ENCODE measurements around the gene YKT6.
"Not testable (repeated sequence)": the region's sequence is repeated elsewhere in the genome, so short reads cannot be mapped to it uniquely, and the experiment has no call there.

The YKT6 gene

DNA sequence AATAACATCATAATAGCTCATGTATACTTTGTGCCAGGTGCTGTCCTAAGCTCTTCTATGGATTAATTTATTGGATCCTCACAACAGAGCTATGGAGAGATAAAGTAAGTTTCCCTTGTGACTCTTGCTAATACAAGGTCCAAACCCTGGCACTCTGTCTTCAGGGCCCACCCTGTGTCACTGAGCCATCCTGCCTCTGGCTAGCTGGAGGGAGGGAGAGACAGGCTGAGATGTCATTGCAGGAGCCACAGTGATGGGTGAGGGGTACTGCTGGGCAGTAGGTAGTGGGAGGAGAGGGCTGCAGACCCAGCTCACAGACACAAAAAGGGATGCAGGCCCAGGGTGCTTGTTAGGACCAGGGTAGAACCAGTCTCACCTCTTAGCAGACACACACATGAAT, 28.4 kb upstream of the YKT6 start:
- no peak for DNase-seq (ENCODE audit: low read depth)

DNA sequence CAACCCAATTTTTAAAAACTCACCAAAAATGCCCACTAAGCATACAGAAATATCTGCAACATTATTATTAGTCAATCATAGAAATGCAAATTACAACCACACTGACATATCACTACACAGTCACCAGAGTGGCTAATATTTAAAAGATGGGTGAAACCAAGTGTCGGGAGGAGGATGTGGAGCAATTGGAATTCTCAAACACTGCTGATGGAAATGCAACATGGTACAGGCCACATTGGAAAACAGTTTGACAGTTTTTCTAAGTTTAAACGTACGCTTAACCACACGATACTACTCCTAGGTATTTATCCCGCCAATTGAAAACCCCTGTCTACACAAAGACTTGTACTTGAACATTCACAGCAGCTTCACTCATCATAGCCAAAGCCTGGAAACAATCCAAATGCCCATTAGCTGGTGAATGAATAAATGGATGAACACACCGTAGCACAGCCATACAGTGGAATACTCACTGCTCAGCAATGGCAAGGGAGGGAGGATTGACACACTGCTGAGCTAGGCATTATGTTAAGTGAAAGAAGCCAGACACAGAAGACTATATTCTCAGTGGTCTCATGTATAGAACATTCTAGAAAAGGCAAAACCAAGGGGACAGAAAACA, 27.9 kb upstream of the YKT6 start:
- no peak for DNase-seq (ENCODE audit: low read depth)

DNA sequence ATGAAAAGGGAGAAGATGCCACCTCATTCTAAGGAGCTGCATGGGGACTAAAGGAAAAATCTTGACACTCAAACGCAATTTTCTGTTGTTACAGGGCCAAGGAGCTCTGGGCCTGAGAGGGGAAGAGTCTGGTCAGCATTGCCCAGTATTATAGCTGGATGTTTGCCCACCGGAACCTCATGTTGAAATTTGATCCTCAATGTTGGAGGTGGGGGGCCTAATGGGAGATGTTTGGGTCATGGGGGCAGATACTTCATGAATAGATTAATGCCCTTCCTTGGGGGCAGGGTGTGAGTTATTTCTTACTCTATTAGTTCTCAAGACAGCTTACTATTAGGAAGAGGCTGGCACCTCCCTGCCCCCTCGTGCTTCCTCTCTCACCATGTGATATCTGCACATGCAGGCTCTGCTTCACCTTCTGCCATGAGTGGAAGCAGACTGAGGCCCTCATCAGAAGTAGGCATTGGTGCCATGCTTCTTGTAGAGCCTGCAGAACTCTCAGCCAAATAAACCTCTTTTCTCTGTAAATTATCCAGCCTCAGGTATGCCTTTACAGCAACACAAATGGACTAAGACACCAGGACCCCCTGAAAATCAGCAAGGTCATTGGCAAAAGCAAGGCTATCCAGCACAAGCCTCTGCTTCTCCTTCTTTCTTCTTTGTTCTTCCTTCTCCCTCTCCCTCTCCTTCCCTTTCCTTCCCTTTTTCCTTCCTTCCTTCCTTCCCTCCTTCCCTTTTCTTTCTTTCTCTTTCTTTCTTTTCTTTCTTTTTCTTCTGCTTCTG, 26.7 kb upstream of the YKT6 start:
- DNase-seq (ENCODE audit: low read depth), result no peak

DNA sequence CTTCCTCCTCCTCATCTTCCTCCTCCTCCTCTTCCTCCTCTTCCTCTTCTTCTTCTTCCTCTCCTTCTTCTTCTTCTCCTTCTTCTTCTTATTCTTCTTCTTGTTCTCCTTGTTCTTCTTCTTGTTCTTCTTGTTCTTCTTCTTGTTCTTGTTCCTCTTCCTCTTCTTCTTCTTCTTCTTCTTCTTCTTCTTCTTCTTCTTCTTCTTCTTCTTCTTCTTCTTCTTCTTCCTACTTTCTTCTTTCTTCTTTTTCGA, 26.2 kb upstream of the YKT6 start:
- not testable (repeated sequence) for DNase-seq (ENCODE audit: low read depth)

DNA sequence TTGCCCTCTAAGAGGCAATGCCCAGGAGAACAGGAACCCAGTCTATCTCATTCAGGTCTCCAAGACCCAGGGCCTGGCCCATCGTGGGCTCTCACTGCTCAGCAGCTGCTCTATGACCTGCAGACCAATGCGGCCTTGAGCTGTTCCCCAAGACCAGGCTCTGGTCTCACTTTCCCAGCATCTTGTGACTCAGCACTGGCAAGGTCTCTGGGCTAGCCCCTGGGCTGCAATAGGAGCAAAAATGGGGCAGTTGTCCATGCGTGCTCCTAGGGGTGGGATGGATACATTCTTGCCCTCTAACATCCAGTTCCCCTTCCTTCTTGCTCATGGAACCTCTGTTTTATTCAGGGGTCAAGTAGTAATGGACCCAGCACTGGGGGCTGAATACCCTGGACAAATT, 25.0 kb upstream of the YKT6 start:
- no peak for DNase-seq (ENCODE audit: low read depth)

DNA sequence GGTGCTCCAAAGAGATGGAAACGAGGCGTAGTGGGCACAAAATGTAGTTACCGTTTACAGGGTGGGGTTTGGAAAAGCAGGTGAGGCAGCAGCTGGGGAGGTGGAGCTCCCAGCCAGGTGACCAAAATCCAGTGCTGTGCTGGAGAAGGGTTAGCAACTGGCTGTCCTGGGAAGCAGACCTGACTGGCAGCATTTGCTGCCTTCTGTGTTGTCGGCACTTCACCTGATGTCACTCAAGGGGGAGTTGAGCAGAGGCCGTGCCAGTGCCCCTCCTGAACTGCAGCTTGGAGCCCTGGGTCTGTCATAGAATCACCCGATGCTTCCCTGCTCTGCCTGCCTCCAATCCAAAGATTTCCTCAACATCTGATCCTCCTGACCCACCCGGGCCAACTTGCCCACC, 24.3 kb upstream of the YKT6 start:
- DNase-seq (ENCODE audit: low read depth), result no peak

DNA sequence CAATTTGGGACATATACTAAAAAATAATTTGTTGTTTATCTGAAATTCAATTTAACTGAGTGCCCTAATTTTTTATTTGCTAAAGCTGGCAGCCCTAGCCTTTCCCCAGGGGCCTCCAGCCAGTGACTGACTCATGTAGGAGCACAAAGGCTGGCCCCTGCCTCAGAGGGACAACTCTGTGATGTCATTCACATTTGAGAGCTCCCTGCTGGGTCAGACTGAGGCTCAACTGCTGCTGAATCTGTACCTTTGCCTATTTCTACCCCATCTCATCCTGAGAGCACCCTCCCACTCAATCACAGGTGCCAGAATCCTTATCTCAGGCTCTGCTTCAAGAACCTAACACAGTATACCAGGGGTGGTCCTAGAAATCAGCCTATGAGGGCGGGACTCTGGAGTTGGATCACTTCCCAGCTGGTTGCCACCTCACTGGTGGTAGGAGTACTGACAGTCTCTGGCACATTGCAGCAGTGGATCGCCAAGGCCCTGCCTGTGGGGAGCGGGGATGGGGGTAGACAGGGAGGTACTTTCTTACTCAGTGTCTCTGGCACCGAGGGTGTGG, 23.1 kb upstream of the YKT6 start:
- peak; percentile 33 for DNase-seq (ENCODE audit: low read depth)

DNA sequence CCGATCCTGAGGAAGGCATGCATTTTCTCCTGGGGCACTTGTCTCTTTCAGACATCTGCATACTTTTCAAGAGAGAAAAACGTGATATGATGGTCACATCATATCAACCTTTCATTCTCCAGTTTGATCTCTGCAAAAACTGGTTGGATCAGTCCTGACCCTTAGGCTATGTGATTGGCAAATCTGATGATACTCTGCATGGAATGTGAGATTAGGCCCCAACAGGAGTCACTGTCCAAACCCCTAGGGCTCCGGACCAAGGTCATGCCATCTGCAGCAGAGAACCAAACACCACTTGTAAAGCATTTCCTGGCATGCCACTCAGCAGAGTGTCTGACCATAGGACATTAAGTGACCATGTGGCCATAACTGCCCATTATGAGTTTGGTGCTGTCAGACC, 20.1 kb upstream of the YKT6 start:
- no peak for DNase-seq (ENCODE audit: low read depth)

DNA sequence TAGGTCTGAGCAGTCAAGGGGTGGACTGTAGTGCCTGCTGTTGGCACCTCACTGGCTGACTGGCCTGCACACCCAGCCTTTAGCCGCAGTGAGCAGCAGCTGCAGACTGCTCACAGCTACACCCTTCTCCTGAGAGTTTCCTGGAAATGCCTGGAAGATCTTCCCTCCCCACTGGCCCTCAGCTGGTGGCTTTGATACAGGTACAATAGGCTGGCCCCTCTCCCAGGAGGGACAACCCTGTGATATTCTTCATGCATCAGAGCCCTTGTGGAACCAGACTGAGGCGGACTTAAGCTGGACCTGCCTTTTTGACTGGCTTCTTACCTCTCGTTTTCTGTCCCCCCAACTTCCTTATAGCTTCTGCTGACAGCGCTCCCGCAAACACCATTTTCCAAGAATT, 18.0 kb upstream of the YKT6 start:
- DNase-seq (ENCODE audit: low read depth), result no peak

DNA sequence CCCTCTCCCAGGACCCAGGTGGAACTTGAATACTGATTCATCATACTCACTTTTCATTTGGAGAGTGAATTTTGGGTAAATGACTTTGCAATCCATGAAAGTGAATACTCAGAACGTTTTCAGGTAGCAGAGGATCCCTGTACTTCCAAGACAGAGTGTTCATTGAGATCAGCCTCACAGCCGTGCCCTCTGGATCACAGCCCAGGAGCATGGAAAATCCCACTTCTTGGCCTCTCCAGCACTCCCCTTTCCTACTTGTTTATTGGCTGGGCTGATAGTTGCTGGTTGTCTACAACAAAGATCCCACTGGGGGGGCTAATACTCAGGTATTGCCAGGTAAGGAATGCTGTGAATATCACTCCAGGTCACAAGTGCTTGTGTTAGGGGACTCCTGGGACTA, 17.4 kb upstream of the YKT6 start:
- no peak for DNase-seq (ENCODE audit: low read depth)

DNA sequence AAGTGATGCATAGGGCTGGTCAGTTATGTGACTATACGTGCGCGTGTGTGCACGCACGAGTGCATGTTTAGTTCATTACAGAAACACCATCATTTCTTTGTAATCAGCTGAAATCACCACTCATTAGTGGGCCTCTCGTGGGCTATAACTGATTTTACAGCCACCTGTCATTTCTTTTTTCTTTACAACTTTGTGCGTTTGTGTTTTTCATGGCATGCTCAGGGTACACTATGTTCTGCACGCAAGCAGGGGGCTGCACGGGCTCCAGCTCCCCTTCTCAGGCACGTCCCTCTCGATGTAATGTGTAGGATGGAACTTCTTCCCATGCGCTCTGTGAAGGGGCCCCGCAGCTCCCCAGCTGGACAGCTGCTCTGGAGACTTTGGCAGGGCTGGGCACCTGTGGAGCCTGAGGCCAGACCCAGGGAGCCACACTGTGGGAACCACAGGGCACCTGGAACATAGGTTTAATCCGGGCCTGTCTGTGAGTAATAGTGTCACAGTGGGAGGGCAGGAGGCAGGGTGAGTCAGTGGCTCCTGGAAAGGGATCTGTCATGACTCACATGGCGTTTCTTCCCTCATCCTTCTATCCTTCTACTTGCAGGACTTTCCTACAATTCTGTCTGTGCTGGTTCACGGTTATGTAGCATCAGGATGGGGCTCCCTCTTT, 16.4 kb upstream of the YKT6 start:
- DNase-seq (ENCODE audit: low read depth), result peak; percentile 87

DNA sequence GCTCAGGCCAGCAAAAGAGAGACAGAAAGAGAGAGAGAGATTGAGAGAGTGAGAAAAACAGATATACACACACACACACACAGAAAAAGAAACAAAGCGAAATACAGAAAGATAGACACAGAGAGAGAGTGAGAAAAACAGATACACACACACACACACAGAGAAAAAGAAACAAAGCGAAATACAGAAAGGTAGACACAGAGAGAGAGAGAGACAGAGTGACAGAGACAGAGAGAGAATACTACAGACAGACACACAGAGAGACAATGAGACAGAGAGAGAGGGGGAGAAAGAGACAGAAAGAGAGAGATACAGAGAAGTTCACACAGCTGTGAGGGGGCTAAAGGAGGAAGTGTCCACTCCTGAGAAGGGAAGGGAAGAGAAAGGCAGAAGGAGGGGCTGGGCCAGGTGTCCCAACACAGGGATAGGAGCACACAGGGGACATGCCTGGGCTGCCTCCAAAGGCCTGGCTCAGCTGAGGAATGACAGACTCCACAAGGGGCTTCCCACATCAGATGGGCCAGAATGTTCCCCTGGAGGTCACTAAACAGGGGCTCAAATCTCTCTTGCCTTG, 15.8 kb upstream of the YKT6 start:
- DNase-seq (ENCODE audit: low read depth), result no peak

DNA sequence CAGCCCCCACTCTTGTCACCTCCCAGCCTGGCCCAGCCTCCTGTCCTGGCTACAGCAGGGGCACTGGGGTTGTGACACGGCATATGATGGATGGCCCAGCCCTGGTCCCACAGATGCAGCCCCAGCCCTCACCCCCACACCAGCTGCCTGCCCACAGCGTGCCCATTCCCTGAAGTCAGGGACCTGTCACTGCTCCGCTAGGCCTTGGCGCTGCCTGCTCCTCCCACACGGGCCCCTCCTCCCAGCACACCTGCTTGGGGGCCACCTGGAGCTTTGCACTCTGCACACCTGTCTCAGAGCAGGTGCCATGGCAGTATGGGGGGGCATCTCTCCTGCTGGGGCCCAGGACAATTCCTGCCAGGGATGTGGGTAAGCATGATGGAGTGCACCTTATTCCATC, 15.0 kb upstream of the YKT6 start:
- DNase-seq (ENCODE audit: low read depth), result no peak

DNA sequence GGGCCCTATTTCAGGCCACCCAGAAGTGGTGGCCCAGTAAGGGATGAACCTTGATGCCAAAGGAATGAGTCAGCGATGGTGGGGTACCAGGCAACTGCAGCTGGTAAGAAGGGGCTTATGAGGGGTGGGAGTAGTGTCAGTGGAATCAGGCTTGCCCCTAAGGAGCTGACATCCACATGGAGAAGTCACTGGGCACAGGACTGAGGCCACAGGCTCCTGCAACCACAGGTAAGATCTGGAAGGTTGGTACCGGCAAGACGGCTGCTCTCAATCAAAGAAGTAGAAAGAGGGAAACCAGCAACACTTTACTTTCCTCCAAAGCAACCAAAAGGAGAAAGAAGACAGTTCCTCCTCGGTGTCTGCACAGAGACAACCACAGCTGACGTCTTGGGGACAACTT, 14.0 kb upstream of the YKT6 start:
- no peak for DNase-seq (ENCODE audit: low read depth)

DNA sequence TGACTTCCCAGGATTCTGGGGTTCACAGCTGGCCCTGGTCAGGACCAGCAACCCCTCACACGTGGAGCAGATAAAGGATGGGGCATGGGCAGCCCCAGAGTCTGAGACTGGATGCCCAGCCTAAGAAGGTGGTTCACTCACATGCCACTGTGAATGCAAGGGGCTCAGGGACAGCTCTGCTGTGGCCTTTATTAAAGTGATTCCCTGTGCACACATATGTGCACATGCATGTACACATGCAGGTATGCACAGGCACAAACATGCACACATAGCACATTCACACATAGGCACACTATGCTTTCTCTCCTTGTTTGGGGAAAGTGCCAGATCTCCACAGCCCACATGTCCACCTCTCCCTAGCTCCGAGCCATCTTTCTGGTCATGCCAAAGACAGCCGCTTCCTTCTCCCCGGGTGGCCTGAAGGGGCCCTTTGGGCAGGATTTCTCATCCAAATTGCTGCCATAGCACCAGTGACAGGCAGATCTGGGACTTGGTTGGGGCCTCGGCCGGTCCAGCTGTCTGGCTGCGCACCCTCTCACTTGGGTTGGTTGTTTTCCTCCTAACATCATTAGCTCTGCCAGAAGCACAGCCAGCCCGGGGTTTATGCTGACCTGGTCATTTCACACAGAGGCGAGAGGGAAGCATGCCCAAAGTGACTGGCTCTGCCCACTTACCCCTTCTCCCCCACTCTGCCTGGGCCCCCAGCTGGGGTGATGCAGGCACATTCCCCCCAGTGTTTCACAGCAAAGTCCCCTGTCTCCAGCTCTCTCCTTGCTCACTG, 13.0 kb upstream of the YKT6 start:
- no peak for DNase-seq (ENCODE audit: low read depth)

DNA sequence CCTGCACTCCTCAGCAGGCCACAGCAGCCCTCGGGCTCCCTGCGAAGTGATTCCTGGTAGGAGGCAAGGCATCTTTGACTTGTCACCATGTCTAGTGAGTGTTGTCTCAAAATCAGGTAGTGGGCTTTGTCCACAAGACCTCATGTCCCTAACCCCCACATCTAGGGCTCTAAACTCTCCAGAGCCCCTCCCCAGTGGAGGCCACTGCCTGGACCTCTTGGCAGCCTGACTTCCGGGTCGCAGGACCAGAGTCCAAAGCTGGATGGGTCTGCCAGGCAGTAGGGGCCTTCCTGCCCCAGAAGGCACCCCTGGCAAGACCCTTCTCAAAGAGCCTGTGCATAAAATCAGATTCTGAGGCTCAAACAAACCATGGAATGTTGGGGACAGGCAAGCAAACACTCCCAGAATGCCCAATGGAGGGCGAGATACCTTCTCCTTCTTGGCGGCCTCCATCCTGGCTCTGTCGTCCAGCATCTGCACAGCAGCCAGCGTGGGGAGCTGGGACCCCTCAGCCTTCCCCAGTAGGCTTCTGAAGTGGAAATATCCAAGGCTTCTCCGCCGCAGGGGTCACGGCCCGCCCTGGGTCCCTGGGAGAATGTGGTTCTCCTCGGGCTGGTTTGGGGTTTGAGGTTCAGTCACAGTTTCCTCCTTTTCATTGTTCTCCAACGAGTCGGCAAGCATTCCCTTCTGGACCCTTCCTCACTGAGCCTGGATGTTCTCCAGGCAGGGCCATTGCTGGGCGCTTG, 12.1 kb upstream of the YKT6 start:
- DNase-seq (ENCODE audit: low read depth), result no peak

DNA sequence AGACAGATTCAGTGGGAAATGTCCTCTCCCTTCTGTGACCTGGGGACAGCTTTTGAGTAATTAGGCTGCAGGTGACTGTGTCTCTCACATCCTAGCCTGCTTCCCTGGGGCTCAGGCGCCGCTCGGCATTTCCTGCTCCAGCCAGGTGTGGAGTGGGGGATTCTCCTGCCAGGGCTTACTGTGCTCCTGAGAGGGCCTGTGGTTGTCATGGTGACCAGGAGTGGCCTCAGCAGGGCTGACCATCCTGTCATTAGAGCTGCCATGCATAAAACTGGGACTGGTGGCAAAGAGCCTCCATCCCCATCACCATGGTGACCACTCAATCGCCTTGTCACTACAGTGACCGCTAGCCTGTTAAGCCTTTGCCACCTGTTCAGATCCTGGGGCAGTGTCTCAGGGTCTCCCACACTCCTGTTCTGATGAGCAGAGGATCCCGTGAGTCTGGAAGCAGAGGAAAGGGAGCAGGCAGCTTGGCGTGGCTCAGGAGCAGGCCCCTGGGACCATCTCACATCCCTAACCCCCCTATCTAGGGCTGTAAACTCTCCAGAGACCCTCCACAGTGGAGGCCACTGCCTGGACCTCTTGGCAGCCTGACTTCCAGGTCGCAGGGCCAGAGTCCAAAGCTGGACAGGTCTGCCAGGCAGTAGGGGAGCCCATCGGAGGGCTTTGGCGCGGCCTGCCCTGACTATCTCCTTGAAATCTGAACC, 11.3 kb upstream of the YKT6 start, which contains the start of gene GCK:
Gene GCK, minus strand, starts transcription at position 154 of the 707 bp plus-strand sequence. CDS start 486 bp downstream, outside the sequence.
- no peak for DNase-seq (ENCODE audit: low read depth)

DNA sequence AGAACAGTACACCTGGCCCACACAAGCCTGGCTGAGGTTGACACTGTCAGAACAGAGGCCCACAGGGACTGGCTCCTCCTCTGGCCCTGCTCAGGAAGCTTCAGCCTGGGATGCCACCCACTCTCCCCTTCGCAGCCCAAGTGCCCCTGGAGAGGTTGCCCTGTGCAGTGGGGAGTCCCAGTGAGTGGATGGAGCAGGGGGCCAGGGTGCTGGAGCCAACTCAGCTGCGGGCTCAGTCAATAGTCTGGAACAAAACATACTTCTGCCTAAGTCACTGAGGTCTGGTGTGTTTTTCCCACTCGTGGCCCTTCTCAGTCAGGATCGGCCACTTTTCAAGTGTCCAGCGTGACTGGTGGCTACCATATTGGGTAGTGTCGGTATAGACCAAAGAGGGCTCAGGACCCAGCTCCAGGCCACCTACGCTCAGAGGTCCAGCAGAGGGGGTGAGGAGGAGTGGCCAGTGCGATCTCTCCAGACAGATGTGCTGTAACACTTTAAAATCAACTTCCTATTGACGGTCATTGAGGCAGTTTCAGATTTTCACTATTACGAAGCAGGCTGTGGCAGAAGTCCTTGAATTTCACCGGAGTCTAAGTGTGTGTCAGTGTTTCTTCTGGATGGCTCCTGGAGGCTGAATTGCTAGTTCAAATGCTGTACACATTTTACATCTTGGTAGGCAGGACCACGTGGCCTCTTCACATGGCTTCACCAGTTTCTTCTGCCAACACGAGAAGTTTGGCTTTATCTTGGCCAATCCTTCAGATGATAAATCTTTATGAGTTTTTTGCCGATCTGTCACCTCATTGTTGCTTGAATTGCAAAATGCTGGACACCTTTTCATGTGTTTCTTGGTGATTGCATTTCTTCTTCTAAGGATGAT, 10.5 kb upstream of the YKT6 start:
- no peak for DNase-seq (ENCODE audit: low read depth)

DNA sequence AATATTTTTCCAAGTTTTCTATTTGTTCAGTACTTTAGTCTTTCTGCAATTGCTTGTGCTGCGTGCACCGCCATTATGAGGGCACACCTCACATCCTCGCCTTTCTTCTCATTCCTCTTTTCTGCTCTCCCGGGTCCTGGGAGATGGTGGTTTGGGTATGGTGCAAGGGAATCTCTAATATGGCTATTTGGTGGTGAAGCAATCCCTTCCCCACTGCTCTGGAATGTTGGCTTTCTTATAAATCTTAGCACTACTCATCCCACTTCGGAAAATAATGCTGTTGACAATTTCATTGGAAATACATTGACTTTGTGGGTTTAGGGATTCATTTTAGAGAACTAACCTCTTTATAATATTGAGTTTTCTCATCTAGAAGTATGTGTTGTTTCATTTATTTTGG, 9.6 kb upstream of the YKT6 start:
- DNase-seq (ENCODE audit: low read depth), result peak; percentile 66

Data from amniotic epithelial cell (primary cell).